ENCODE data around the gene KCTD17. TPM values are rescaled to one million over a fixed set of nuclear protein-coding genes. Genes with fewer than 3 reads are reported as not detected.

Gene KCTD17
- total and polyA plus RNA-seq, 2 of the 13 experiments (the other 11 are each of a cell fraction or from before 2014, with no cell fraction given), result 5.3 to 11.7 TPM

DNA sequence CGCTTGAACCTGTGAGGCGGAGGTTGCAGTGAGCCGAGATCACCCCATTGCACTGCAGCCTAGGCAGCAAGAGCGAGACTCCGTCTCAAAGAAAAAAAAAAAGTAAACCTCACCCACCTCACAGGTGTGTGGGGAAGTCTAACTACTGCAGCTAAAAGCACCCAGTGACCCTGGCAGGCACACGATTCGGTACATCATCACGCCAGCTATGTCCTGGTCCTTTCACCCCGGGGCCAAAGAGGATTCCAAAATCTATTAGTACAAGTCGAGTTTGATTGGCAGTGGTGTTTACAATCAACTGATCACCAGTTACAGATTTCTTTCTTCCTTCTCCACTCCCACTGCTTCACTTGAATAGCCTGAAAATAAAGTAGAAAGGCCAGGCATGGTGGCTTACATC is 38.6 kb upstream of the KCTD17 start:
- Histone ChIP-seq H3K27me3 (ENCODE audit: control insufficient read depth in 1 of 2, insufficient read depth in 2 of 2, low read length in 2 of 2) (no peaks in the 10 kb centered on the region; a peak in 1 of 5 replicates), H3K9me3 (ENCODE audit: low read length) (no peaks in the 10 kb centered on the region), H3K4me2 (ENCODE audit: low read depth, low read length) (no peak overlapping the region), H3K36me3 (replicated peaks in 1 of 2; ENCODE audit: control insufficient read depth in 1 of 2, insufficient read depth in 2 of 2, low read length in 2 of 2) (peaks cover 5 to 14% of the 10 kb centered on the region in 2 experiments), H4K20me1 (ENCODE audit: insufficient read depth, low read length) (peaks cover 24% of the 10 kb centered on the region), H3K4me3 (replicated peaks in 1 of 3; ENCODE audit: insufficient read depth in 1 of 3, low read depth in 2 of 3, low read length in 3 of 3) (no peak overlapping the region), H3K79me2 (ENCODE audit: insufficient read depth, low read length) (peaks cover 15% of the 10 kb centered on the region), H2AFZ (ENCODE audit: low read length) (no peak overlapping the region), H3K27ac (ENCODE audit: extremely low read length, insufficient read depth, low read length) (no peak overlapping the region), H3K4me1 (ENCODE audit: insufficient read depth, low read length) (peaks cover 44% of the 10 kb centered on the region), H3K9ac (ENCODE audit: insufficient read depth, low read depth, low read length) (no peak overlapping the region)
- CTCF ChIA-PET (ENCODE audit: low intra/inter-chr PET ratio, low total read pairs), result no interaction called here
- ATAC-seq (no peak), DNase-seq (ENCODE audit: low spot score) (no peak), FAIRE-seq (no peak)
- TF ChIP-seq ZNF546 (CRISPR knock-in tag; conservative IDR thresholded peaks at IDR 0.05), result no peak
- TF ChIP-seq ZNF879 (CRISPR knock-in tag; IDR thresholded peaks at IDR 0.05), result no peak
- TF ChIP-seq ONECUT2 (CRISPR knock-in tag; IDR thresholded peaks at IDR 0.05), result no peak
- peak in 1 of 2 experiments; percentile 1; a peak in 1 of 4 replicates for TF ChIP-seq POLR2A (IDR thresholded peaks at IDR 0.05; ENCODE audit: insufficient read depth in 1 of 2, low read depth in 2 of 2, low read length in 2 of 2)
- POLR2A ChIA-PET, result interaction anchor here (1.1 to 11.6 kb wide), 3 partner anchors 18 to 33 kb away, joined by 4 to 383 read pairs (median 141); no protein-coding TSS in a partner anchor
- WGBS (ENCODE audit: low lambda C conversion rate), result 74% methylated on average over 10 of the region's 10 CpGs
- in situ Hi-C loops (cut with HindIII; ENCODE audit: extremely low pct_ligation_motif_present, low pct_unique_long_range_greater_than_20kb) (no loop called here), intact Hi-C loops (cut with micrococcal nuclease; ENCODE audit: unreplicated experiment) (no loop called here)
- BruUV-seq (replicated peaks), result no TSS peak

DNA sequence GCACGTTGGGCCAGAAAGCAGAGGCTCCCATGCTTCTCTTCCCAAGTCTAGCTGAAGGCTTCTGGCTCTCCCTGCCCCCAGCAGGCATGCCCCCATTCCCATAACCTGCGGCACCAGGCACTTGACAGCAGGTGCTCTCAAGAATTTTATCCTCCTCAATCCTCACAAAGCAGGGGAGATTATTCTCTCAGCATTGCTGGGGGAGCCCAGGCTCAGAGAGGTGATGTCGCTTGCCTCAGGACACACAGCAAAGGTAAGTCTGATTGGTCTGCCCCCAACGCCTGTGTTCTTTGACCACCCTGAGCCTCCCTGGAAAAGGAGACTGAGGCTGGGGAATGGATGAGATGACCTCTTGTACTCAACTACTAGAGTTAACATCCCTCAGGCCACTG is 37.1 kb upstream of the KCTD17 start:
- no peak overlapping the region for H3K4me2 ChIP-seq (ENCODE audit: low read depth, low read length)
- peaks cover 47% of the 10 kb centered on the region for H3K4me1 ChIP-seq (ENCODE audit: insufficient read depth, low read length)
- BruUV-seq (replicated peaks), result no TSS peak
- H4K20me1 ChIP-seq (ENCODE audit: insufficient read depth, low read length), result peaks cover 29% of the 10 kb centered on the region
- POLR2A ChIA-PET, result interaction anchor here (1.7 to 11.6 kb wide), 3 partner anchors 9 to 29 kb away, joined by 5 to 383 read pairs (median 141); no protein-coding TSS in a partner anchor
- no peak overlapping the region for H2AFZ ChIP-seq (ENCODE audit: low read length)
- FAIRE-seq (no peak), ATAC-seq (no peak), DNase-seq (ENCODE audit: low spot score) (no peak)
- intact Hi-C loops (cut with micrococcal nuclease; ENCODE audit: unreplicated experiment) (no loop called here), in situ Hi-C loops (cut with HindIII; ENCODE audit: extremely low pct_ligation_motif_present, low pct_unique_long_range_greater_than_20kb) (no loop called here)
- no peak overlapping the region for H3K4me3 ChIP-seq (replicated peaks in 1 of 3; ENCODE audit: insufficient read depth in 1 of 3, low read depth in 2 of 3, low read length in 3 of 3)
- WGBS (ENCODE audit: low lambda C conversion rate), result 70% methylated on average over 4 of the region's 4 CpGs
- H3K9me3 ChIP-seq (ENCODE audit: low read length), result no peaks in the 10 kb centered on the region
- H3K9ac ChIP-seq (ENCODE audit: insufficient read depth, low read depth, low read length), result no peak overlapping the region
- H3K27ac ChIP-seq (ENCODE audit: extremely low read length, insufficient read depth, low read length), result no peak overlapping the region
- peaks cover 27% of the 10 kb centered on the region for H3K79me2 ChIP-seq (ENCODE audit: insufficient read depth, low read length)
- peaks cover 5 to 15% of the 10 kb centered on the region in 2 experiments for H3K36me3 ChIP-seq (replicated peaks in 1 of 2; ENCODE audit: control insufficient read depth in 1 of 2, insufficient read depth in 2 of 2, low read length in 2 of 2)
- no peaks in the 10 kb centered on the region for H3K27me3 ChIP-seq (ENCODE audit: control insufficient read depth in 1 of 2, insufficient read depth in 2 of 2, low read length in 2 of 2)
- CTCF ChIA-PET (ENCODE audit: low intra/inter-chr PET ratio, low total read pairs), result no interaction called here
- TF ChIP-seq PAF1 (CRISPR knock-in tag; IDR thresholded peaks at IDR 0.05) (peak; percentile 83; the same call in 1 of the 2 replicates), ZFY (CRISPR knock-in tag; IDR thresholded peaks at IDR 0.05) (no peak), KDM5A (IDR thresholded peaks at IDR 0.05; ENCODE audit: borderline replicate concordance, low read length) (no peak), NPAS2 (CRISPR knock-in tag; IDR thresholded peaks at IDR 0.05; ENCODE audit: borderline replicate concordance) (no peak), POLR2G (IDR thresholded peaks at IDR 0.05; ENCODE audit: low read depth, low read length) (peak; percentile 41; the same call in 1 of the 2 replicates), AGO2 (optimal IDR thresholded peaks at IDR 0.05; ENCODE audit: low read depth, low read length) (peak; percentile 64), AKAP8 (CRISPR knock-in tag; IDR thresholded peaks at IDR 0.05) (peak; percentile 31; the same call in 1 of the 2 replicates), NONO (IDR thresholded peaks at IDR 0.05) (no peak), NONO (CRISPR knock-in tag; conservative IDR thresholded peaks at IDR 0.05) (0 out of 2 replicates have a peak, but pooled peaks have one; percentile 40), U2AF1 (optimal IDR thresholded peaks at IDR 0.05; ENCODE audit: low read depth, low read length) (no peak), FOXO1 (CRISPR knock-in tag; IDR thresholded peaks at IDR 0.05) (no peak), ZNF672 (CRISPR knock-in tag; IDR thresholded peaks at IDR 0.05) (0 out of 2 replicates have a peak, but pooled peaks have one; percentile 57)
- TF ChIP-seq, protein P1, sequence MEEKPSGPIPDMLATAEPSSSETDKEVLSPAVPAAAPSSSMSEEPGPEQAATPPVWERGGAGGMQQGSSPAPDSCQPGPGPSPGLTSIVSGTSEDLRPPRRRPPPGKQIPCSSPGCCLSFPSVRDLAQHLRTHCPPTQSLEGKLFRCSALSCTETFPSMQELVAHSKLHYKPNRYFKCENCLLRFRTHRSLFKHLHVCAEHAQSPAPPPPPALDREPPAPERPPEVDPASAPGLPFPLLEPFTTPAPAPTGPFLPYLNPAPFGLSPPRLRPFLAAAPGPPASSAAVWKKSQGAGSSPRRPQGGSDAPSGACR (CRISPR knock-in tag; IDR thresholded peaks at IDR 0.05), result no peak
- TF ChIP-seq, protein P2, sequence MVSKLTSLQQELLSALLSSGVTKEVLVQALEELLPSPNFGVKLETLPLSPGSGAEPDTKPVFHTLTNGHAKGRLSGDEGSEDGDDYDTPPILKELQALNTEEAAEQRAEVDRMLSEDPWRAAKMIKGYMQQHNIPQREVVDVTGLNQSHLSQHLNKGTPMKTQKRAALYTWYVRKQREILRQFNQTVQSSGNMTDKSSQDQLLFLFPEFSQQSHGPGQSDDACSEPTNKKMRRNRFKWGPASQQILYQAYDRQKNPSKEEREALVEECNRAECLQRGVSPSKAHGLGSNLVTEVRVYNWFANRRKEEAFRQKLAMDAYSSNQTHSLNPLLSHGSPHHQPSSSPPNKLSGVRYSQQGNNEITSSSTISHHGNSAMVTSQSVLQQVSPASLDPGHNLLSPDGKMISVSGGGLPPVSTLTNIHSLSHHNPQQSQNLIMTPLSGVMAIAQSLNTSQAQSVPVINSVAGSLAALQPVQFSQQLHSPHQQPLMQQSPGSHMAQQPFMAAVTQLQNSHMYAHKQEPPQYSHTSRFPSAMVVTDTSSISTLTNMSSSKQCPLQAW (CRISPR knock-in tag; IDR thresholded peaks at IDR 0.05), result no peak
